NOMO-1 treated with dmso at 0.1 percent for 144 hours (cell line): ENCODE measurements around the gene TOLLIP.
"Not testable (repeated sequence)": the region's sequence is repeated elsewhere in the genome, so short reads cannot be mapped to it uniquely, and the experiment has no call there.

Experiments
- DNase-seq: peaks from one replicate; lab custom pipeline; 2025; ENCODE audit not compliant: unreplicated experiment; lab: John Stamatoyannopoulos, UW

Gene TOLLIP

DNA sequence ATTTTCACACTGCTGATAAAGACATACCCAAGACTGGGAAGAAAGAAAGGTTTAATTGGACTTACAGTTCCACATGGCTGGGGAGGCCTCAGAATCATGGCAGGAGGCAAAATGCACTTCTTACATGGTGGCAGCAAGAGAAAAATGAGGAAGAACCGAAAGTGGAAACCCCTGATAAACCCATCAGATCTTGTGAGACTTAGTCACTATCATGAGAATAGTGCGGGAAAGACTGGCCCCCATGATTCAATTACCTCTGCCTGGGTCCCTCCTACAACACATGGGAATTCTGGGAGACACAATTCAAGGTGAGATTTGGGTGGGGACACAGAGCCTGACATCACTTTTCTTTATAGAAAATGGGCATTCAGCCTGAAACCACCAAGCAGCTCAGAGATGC, 42.5 kb downstream of the TOLLIP start:
- not testable (repeated sequence) for DNase-seq

DNA sequence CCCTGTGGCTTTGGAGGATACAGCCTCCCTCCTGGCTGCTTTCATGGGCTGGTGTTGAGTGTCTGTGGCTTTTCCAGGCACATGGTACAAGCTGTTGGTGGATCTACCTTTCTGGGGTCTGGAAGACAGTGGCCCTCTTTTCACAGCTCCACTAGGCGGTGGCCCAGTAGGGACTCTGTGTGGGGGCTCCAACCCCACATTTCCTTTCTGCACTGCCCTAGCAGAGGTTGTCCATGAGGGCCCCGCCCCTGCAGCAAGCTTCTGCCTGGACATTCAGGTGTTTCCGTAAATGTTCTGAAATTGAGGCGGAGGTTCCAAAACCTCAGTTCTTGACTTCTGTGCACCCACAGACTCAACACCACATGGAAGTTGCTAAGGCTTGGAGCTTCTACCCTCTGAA, 44.0 kb downstream of the TOLLIP start:
- DNase-seq, result not testable (repeated sequence)

GRCh38 chr11:1264444-1264843, 45.0 kb downstream of the TOLLIP start:
- peak; percentile 9 for DNase-seq

DNA sequence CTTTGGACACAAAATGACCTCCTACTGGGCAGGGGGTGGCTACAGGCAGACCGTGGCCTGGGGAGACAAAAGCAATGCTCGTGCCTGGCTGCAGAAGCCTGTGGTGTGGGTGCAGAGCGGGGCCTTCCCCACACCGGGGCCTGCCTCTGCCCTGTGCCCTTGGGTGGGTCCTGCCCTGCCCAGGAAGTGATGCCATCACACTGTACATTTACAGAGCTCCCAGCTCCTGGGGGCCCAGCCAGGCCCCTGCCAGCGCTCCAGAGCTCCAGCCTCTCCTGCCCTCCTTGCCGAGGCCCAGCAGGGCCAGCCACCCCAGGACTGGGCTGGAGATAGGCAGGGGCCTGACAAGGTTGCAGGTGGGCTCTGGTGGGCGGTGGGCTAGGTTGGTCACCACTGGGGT, 46.4 kb downstream of the TOLLIP start:
- DNase-seq, result no peak

DNA sequence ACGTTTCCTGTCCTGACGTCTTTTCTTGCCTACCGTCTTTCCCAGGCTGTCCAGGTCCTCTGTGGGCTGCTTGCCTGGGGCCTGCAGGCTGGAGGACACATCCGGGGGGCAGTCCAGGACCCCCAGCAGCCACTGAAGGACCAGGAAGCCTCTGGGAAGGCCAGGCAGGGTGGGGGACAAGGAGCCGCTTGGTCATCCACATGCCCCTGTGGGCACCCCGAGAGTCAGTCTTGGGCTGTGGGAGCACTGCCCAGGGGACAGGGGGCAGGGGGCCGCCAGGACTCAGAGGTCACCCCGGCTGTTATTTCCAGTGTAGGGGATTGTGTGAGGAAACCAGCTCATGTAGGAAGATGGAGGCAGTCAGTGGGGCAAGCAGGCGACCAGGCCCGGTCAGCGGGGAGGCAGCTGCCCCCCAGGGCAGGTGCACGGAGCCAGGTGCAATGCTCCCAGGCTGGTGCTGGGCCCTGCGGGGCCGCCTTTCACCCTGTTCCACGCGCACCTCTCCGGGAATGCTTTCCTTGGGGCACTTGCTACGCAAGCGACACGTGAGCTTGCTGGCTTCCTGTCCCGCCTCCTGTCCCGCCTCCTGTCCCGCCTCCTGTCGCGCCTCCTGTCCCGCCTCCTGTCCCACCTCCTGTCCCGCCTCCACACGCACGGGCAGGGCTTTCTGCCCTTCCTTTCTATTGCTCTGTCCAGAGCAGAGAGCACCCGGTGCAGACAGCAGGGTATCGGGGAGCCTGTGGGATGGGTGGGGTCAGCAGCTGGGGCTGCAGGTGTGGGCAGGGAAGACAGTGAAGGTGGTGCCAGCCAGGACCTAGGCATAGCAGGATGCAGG, 47.0 kb downstream of the TOLLIP start:
- DNase-seq, result peak; percentile 93

DNA sequence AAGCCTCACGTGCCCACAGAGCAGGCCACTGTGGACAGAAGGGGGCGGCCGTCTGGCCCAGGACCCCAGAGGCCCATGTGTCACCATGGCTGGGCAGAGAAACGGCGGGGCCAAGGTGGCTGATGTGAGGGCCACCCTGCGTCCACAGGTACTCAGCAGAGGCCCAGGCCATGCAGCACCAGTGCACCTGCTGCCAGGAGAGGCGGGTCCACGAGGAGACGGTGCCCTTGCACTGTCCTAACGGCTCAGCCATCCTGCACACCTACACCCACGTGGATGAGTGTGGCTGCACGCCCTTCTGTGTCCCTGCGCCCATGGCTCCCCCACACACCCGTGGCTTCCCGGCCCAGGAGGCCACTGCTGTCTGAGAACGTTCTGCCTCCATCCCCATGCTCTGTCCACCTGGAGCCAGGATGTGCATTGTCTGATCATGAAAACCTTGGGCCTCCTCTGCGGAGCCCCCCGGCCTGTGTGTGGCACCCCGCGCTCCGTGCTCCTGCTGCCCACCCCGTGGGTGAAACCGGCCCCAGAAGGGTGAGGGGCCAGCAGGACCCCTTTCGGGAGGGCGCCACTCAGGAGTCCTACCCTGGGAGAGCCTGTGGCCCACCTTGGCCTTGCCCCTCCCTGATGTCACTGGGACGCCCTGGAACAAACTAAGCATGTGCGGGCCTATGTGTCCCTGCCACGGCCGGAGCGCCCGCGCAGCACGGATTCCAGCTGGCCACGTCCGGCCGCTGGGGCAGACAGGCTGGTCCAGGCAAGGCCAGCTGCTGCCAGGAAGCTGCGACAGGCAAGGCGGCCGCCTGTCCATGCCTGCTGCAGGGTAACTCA, 48.0 kb downstream of the TOLLIP start:
- no peak for DNase-seq

DNA sequence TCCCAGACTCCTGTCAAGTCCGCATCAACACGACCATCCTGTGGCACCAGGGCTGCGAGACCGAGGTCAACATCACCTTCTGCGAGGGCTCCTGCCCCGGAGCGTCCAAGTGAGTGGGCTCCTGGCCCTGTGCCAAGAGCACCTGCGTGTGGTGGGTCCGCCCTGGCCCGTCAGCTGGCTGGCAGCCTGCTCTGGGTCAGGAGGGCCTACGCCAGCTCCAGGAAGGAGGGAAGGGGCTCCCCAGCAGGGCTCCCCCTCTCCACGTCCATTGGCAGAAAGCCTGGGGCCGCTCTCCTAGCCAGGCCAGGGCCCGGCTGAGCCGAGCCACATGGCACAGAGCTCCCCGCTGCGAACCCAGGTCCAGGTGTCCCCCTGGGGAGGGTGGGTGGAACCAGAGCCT, 48.8 kb downstream of the TOLLIP start:
- DNase-seq, result no peak

- no peak for DNase-seq
Observed at GRCh38 chr11:1260023-1260501, 49.4 kb downstream of the TOLLIP start.

DNA sequence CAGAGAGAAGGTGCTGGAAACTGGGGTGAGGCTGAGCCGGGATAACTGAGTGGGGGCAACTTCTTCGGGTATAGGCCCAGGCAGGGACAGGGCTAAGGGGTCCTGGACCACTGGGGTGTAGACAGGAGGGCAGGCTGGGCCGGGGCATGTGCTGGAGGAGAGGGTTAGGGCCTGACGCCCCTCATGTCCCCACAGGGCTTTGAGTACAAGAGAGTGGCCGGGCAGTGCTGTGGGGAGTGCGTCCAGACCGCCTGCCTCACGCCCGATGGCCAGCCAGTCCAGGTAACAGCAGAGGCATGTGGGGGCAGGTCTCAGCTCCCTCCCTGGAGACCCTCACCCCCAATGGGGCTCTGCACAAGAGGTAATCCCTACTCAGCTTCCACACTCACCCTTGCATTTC, 49.9 kb downstream of the TOLLIP start:
- no peak for DNase-seq

- DNase-seq, result no peak
Observed at GRCh38 chr11:1259076-1259461, 50.4 kb downstream of the TOLLIP start.

- no peak for DNase-seq
Observed at GRCh38 chr11:1258401-1259075, 50.9 kb downstream of the TOLLIP start.

DNA sequence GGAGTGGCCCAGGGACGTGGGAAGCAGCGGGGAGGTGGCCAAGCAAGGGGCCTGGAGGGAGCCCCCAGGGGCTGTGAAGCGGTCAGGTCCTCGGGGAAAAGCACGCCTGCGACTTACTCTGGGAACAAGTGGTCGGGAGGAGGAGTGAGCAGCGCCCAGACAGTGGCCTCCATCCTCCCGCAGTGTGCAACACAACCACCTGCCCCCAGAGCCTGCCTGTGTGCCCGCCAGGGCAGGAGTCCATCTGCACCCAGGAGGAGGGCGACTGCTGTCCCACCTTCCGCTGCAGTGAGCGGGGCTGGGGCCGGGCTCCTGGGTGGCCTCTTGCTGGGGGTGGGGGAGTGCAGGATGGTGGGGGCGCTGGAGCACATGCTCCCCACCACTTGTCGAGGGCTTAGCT, 51.5 kb downstream of the TOLLIP start:
- no peak for DNase-seq

DNA sequence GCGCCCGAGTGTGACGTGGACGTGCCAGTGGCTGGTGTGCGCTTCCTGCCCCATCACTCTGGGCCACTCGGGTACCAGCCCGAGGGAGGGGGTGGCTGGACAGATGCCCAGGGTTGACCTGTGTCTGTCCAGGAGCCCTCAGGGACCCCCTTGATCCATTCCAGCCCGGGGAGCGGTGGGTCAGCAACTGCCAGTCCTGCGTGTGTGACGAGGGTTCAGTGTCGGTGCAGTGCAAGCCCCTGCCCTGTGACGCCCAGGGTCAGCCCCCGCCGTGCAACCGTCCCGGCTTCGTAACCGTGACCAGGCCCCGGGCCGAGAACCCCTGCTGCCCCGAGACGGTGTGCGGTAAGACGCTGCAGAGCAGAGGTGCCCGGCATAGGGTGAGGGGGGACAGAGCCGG, 52.1 kb downstream of the TOLLIP start:
- DNase-seq, result no peak

GRCh38 chr11:1256257-1257045, 53.0 kb downstream of the TOLLIP start:
- DNase-seq, result no peak

DNA sequence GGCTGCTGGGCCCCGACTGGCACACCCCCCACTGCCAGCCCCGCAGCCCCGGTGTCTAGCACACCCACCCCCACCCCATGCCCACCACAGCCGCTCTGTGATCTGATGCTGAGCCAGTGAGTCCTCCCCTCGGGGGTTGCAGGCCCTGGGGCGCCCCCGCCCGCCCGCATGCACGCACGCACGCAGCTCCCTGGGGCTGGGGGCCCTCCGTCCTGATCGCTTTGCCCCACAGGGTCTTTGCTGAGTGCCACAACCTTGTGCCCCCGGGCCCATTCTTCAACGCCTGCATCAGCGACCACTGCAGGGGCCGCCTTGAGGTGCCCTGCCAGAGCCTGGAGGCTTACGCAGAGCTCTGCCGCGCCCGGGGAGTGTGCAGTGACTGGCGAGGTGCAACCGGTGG, 54.3 kb downstream of the TOLLIP start:
- DNase-seq, result no peak

DNA sequence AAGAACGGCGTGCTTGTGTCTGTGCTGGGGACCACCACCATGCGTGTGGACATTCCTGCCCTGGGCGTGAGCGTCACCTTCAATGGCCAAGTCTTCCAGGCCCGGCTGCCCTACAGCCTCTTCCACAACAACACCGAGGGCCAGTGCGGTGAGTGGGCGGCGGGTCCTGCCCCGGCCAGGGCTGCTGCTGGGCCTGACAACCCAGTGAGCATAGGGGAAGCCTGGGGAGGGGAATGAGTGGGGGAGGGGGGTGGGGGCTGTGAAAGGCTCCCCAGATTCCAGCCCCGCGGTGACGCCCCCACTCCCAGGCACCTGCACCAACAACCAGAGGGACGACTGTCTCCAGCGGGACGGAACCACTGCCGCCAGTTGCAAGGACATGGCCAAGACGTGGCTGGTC, 54.7 kb downstream of the TOLLIP start:
- no peak for DNase-seq

DNA sequence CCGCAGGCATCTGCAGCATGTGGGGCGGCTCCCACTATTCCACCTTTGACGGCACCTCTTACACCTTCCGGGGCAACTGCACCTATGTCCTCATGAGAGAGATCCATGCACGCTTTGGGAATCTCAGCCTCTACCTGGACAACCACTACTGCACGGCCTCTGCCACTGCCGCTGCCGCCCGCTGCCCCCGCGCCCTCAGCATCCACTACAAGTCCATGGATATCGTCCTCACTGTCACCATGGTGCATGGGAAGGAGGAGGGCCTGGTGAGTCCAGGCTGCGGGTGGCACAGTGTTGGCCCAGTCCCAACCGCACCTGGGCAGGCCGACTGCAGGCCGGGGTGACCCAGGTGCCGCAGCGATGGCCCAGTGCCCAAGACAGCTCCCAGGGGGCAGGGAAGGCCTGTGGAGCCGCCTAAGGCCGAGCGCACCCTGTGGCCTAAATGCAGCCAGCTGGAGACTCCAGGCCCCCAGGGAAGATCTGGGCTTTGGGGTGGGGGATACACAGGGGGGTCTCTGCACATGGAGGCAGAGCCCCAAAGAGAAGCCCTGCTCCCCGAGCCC, 55.3 kb downstream of the TOLLIP start:
- no peak for DNase-seq

DNA sequence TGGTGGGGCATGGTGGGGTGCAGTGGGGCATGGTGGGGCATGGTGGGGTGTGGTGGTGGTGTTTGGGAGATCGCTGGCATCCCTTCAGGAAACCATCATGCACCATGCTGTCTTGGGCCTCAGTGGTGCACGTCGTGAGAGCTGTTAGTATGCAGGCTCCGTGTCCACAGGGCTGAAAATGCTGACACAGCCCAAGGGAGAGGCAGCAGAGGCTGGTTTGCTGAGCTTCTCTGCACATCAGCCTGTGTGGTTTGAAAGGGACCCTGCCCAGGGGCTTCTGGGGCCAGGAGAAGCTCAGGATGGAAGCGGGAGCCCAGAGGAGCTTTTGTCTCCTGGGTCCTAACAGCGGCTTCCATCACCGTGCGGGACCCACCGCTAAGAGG, 56.3 kb downstream of the TOLLIP start:
- no peak for DNase-seq

DNA sequence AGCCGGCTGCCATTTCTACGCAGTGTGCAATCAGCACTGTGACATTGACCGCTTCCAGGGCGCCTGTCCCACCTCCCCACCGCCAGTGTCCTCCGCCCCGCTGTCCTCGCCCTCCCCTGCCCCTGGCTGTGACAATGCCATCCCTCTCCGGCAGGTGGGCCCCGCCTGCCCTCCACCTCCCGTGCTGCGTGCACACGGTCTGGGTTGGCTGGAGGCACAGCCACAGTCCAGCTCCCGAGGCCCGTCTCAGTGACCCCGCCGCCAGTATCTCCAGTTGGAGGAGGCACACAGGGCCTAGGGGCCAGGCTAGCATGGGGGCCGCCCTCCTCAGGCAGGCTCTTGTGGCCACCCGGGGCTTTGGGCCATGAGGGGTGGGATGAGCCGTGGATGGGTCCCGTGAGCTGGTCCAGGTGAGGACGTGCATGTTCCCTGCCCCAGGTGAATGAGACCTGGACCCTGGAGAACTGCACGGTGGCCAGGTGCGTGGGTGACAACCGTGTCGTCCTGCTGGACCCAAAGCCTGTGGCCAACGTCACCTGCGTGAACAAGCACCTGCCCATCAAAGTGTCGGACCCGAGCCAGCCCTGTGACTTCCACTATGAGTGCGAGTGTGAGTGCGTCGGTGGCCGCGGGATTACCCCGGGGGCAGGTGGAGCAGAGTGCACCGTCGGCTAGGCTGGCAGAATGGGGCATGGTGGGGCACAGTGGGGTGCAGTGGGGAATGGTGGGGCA, 56.9 kb downstream of the TOLLIP start:
- DNase-seq, result no peak

- DNase-seq, result no peak
Observed at GRCh38 chr11:1251236-1251770, 58.1 kb downstream of the TOLLIP start.
